ENCODE data around the gene ENPP5.
"Not testable (repeated sequence)": the region's sequence is repeated elsewhere in the genome, so short reads cannot be mapped to it uniquely, and the experiment has no call there.

ENPP5 gene

DNA sequence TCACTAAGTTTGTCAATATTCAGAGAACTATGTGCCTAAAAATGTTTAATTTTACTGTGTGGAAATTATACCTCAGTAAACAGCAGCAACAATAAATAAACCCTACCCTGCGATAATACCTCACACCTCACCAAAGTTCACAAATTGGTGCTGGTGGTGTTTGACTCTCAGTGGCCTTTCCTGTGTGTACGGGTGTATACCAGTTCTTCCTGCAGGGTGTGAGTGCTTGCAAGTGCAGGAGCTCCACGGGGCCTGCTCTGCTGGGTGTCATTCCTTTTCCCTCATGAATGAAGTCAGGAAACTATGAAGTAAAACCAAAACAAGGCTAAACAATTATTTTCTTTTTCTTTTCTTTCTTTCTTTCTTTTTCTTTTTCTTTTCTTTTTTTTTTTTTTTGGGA is 4.1 kb upstream of the ENPP5 start:
- DNase-seq = no peak

DNA sequence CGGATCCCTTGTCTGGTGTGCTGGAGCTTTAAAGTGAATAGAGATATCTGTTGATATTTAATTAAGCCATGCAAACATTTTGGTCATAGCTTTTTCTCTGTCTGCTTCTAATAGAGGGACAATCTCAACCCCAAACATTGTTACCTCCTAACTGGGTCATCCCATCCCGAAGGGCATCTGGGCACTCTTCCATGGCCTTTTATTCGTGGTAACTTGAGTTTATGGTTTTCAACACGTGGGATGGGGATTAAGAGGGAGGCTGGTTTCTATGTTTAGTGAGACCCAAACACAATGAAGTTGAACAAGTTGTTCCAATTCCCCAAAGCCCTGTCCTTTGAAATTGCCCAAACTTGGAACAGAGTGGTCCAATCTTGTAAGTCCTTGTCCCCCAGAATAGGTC is 1.4 kb upstream of the ENPP5 start:
- DNase-seq = no peak

DNA sequence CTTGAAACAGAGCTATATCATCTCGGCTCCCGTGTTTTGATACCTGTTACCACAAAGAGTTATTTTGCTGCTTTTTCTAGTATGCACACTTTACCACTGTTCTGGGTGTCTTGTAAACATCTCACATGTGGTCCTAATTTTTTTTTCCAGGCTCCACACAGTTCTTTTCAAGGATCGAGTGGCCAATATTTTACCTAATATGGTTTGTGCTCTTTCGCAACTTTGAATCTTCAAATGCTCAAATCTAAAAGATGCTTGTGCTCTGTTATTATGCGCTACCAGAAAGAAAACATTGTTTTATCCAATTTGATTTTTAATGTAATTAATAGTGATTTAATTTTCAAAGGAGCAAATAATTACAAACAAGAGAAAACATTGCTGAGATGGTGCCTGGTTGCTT is 10.7 kb downstream of the ENPP5 start:
- no peak for DNase-seq

DNA sequence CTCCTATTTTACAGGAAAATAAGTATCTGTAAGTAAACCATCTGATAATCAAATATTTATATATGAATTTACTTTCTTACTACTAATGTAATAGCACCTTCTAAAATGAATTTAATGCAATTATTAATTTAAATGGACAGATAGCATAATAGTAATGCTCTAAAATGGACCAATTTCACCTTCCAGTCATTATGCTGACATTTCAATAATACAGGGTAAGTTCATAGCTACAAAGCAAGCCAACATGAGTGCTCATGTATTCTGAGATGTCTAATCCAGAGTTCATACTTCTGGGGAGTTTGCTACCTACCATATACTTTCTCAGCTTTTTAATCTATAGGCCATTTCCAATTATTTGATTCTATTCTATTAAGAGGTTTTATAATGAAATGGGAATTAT is 11.6 kb downstream of the ENPP5 start:
- no peak for DNase-seq

DNA sequence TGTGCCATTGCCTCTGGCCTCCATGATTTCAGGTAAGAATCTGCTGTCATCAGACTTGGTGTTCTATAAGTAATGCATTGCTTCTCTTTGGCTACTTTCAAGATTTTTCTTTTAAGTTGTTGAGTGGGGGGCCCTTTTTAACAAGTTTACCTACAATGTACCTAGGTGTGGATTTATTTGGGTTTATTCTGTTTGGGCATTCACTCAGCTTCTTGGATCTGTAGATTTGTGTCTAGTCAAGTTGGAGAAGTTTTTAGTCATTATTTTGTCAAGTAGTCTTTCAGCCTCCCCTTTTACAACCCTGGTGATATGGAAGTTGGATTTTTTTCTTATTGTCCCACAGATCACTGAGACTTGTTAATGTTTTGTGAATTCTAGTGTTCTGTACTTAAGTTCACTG is 14.1 kb downstream of the ENPP5 start:
- no peak for DNase-seq

DNA sequence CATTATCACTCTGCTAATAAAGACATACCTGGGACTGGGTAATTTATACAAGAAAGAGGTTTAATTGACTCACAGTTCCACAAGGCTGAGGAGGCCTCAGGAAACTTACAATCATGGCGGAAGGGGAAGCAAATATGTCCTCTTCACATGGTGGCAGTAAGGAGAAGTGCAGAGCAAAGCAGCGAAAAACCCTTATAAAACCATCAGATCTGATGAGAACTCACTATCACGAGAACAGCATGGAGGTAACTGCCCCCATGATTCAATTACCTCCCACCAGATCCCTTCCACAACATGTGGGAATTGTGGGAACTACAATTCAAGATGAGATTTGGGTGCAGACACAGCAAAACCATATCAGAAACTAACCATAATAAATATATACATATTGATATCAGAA is 21.7 kb downstream of the ENPP5 start:
- DNase-seq = not testable (repeated sequence)

DNA sequence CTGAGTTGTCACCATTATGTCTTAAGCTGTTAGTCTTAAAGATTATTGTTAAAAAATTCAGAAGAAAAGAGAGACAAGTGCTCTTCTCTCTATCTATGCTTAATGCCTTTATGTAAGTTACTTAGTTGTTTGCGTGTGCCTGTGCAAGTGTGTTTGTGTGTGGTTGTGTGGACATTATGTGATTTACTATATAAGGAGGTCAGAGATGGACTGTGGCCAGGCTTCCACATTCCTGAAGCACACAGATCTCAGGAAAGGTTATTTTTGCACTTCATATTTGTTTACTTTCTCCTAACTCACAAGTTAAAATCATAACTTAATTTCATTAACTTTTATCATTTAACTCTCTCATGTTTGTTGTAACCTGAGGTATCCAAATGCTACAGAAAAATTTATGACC is 26.5 kb downstream of the ENPP5 start:
- DNase-seq = no peak

DNA sequence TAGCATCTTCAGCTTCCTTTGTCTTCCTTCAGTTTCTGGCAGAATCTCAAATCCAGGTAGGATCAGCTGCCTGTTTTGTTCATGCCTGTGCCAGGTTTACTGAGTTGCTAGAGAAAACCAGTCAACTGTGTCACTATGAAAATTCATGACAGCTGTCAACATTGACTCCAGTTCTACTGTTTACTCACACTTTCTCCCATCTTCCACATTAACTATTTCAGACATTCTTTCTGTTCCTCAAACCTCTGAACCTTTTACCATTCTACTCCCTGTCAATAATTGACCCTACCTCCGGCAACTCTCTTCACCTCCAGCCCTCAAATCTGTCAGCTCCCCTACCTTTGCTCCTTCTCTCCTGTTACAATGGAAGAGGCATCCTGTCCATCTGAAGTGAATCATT is 32.5 kb downstream of the ENPP5 start:
- no peak for DNase-seq

DNA sequence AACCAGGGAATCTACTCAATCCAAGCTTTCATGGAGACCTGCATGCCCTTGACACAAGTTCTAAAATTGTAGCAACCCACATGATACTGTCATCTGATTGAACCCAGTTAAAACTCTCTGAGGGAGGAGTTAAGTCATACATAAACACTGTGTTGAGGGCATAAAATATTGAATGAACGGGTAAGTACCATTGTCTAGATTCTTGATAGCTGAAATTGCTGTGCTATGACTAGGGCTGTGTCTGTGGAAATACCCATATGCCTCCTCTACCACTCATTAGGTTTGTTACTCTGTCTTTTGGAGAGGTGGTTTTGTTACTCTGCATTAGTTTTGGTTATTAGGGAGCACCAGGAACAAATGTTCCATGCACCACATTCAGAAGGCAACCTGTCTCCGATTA is 33.4 kb downstream of the ENPP5 start:
- no peak for DNase-seq

DNA sequence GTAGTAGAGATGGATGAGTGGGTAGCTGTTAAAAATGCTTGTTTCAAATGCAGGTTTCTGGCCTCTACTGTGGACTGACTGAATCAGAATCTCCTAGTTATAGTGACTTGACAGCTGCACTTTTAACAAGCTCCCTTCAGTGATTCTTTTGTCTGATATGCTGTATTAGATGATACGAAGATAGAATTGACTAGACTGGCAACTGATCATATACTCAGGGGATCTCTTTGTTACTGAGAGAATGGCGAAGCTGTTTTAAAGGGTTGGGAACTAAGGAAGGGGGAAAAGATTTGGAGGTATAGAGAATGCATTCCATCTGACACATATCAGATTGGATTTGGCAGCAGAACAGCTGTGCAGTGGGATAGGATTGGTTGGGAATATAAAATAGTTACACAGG is 33.9 kb downstream of the ENPP5 start:
- no peak for DNase-seq

DNA sequence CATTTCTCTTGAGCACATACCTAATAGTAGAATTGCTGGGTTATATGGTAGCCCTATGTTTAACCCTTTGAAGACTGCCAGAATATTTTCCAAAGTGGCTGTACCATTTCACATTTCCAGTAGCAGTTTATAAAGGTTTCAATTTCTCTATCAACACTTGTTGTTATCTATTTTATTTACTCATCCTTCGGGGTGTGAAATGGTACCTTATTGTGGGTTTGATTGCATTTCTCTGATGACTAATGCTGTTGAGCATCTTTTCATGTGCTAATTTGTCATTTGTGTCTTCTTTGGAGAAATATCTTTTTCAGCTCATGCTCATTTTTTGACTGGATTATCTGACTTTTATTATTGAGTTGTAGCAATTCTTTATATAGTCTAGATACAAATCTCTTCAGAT is 35.6 kb downstream of the ENPP5 start:
- DNase-seq = no peak

DNA sequence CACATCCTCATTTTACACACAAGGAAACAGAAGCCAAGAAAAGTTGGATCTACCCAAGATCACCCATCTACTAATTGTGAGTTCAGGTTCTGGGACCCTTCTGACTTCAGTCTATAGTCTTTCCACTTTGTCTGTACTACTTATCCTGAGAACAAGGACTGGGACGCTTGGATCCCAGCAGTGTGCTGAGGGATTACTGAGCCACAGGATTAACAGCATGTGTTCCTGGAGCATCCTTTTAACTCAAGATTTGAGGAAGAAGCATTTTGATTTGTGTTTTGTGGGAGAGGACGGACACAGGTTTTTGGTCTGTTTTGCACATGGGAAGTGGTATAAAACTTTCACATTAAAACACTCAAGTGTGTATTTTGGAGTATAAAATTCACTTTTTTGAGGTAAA is 36.6 kb downstream of the ENPP5 start:
- no peak for DNase-seq

DNA sequence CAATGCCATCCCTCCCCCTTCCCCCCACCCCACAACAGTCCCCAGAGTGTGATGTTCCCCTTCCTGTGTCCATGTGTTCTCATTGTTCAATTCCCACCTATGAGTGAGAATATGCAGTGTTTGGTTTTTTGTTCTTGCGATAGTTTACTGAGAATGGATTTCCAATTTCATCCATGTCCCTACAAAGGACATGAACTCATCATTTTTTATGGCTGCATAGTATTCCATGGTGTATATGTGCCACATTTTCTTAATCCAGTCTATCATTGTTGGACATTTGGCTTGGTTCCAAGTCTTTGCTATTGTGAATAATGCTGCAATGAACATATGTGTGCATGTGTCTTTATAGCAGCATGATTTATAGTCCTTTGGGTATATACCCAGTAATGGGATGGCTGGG is 39.5 kb downstream of the ENPP5 start:
- DNase-seq = not testable (repeated sequence)

DNA sequence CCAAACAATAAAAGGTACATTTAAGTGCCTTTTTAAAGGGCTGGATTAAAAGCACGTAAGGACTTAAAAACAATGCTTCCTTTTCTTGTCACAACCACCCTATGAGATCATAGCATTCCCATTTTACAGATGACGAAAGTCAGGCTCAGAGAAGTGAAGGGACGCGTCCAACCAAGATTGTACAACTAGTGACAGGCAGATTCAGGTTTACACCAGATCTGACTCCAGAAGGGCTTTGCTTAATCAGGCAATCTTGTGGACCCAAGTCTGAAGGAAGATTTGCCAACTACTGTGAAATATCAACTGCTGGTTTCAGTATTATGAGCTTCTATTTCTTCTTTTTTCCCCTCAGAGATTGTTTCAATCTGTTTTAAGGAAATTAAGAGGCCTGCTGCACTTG is 40.1 kb downstream of the ENPP5 start:
- no peak for DNase-seq

DNA sequence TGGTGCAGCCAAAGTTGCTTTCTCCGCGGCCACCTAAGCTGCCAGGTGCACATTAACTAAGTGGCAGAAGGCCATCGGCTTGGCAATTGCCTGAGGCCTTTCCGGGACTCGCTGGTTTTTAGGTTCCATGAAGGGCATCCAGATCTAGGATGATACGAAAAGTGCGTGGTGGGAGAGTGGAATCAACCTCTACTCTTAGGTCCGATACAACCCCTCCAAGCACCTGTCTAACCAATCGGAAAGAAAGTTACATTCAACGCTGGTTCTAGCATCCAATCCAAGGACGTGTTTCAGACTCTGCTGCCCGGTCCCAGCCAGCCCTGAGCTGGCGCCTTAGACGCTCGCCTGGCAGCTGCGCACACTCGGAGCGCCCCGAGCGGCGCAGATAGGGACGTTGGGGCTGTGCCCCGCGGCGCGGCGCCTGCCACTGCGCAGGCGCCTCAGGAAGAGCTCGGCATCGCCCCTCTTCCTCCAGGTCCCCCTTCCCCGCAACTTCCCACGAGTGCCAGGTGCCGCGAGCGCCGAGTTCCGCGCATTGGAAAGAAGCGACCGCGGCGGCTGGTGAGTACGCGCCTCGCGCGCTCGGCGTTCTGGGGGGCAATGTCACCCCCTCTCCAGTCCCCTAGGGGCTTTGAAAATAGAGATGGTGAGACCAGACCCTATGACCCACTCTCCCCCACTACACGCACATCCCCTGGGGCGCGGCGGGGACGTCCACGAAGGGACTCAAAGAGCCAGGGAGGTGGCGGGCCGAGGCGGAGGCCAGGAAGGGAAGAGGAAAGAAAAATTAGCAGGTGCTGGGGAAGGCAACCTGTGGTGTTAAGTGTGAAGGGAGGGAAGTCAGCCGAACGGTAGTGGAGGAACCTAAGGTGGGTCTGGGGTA is 40.9 kb downstream of the ENPP5 start, which contains the start of gene ENPP4:
Gene ENPP4, plus strand, starts transcription at position 361 of the 883 bp plus-strand sequence. CDS start 9,595 bp downstream, outside the sequence.
- peak; percentile 76 for DNase-seq

DNA sequence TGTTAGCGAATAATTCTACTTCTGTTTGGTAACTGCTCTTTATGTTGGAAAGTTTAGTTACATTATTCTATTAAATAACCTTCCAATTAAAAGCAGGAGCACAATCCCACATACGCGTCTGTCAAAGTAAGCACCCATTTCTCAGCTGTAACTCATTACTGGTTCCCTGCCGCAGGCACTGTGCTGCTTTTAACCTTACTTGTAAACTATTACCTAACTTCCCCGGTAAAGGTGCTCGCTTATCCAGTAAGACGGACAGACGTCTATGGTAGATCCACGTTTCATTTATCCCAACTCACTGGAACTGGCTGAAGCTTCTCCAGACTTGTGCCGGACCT is 41.5 kb downstream of the ENPP5 start:
- no peak for DNase-seq

DNA sequence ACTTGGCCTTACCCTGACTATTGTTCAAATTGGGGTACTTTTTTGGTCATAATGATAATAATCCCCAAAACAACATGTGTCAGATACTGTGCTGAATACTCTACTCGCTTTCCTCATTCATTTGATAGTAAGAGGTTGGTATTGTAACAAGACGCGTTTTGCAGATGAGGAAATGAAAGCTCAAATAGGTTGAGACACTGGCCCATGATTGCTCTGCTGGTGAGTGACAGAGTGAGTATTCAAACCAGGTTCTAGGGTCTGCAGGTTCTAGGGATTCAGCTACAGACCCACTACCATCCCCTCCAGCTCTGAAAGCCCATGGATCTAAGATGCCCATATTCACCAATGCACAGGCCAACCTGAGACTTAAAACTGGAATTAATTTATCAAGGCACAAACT is 42.3 kb downstream of the ENPP5 start:
- DNase-seq = no peak

DNA sequence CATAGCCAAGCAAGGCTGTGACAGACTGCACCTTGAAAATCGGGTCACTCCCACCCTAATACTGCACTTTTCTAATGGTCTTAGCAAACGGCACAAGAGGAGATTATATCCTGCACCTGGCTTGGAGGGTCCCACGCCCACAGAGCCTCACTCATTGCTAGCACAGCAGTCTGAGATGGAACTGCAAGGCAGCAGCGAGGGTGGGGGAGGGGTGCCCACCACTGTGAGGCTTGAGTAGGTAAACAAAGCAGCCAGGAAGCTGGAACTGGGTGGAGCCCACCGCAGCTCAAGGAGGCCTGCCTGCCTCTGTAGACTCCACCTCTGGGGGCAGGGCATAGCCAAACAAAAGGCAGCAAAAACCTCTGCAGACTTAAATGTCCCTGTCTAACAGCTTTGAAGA is 51.1 kb downstream of the ENPP5 start:
- DNase-seq = not testable (repeated sequence)

DNA sequence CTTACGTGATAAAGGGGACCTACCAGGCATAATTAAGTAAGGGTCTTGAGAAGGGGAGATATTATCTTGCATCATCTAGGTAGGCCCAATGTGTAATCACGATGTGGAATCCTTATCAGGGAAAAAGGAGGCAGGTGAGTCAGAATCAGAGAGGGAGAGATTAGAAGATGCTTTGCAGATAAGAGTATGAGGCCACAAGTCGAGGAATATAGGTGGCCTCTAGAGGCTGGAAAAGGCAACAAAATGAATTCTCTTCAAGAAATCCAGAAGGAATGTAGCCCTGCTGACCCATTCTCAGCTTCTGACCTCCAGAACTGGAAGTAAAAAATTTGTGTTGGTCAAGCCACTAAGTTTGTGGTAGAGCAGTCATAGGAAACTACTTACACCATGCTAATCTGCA is 51.9 kb downstream of the ENPP5 start:
- DNase-seq = no peak

DNA sequence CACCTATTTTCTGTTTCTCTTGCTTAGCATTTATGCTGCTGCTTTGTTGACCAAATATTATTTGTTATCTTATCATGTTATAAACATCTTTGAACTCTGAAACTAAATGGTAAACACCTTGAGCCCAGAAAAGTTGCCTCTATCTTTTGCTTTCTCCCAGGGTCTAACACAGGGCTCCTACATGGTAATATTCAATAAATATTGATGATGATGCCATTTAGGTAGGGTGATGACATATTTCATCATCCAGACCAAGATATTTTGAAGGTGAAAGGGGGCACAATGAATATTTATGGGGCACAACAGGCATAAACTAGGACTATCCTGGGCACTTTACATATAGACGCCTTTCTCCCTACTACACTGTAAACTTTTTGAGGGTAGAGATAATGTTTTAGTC is 52.6 kb downstream of the ENPP5 start:
- no peak for DNase-seq

DNA sequence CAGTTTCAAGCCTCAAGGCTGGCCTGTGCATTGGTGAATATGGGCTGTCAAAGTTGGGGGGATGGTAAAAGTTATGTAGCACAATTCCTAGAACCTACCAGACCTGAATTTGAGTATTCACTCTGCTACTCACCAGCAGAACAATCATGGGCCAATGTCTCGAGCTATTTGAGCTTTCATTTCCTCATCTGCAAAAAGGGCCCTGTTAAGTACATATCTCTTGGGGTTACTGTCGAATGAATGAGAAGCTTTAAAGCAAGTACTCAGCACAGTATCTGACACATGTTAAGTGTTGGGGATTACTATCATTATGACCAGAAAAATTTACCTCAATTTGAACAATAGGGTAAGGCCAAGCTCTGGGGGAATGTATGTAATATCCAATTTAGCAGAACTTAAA is 54.5 kb downstream of the ENPP5 start:
- DNase-seq = no peak

DNA sequence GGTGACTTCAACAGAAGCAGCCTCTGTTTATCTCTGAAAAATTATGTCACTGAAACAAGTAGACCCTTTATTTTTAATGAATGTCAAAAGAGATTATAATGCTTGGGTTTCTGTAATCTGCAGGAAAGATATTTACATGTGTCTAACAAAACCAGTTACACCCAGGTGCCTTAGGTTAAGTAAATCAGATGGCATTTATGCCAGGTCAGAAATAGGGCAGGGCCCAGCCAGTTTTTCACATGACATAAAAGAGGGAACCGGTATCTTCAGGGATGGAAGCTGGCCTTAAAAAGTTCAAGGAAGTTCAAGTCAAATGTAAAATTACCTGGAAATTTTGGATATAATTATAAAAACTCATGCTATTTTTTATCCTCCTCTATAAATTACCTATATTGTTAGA is 55.1 kb downstream of the ENPP5 start:
- no peak for DNase-seq

DNA sequence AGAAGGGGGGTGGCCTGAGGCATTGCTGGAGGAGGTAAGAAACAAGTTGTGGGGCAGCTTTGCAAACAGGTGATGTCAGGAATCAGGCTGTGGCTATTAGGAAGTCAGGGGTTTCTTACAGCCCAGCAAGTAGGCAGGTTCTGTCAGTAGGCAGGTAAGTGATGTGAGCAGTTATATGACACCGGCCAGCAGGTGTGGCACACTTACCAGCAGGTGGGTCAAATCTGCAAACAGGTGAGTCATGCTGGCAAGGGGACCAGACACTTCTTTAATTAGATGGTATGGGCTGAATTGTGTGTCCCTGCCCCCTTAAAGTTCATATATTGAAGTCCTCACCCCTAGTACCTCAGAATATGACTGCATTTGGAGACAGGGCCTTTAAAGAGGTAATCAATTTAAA is 57.4 kb downstream of the ENPP5 start:
- DNase-seq = peak; percentile 38
